Islet of Langerhans (tissue), 1 donor: ENCODE results near the gene COPZ2.

Source experiments
- FAIRE-seq: peaks from one replicate; lab custom pipeline; 2011; peaks lifted over from hg19 to GRCh38; lab: Jason Lieb, UNC

Gene COPZ2

DNA sequence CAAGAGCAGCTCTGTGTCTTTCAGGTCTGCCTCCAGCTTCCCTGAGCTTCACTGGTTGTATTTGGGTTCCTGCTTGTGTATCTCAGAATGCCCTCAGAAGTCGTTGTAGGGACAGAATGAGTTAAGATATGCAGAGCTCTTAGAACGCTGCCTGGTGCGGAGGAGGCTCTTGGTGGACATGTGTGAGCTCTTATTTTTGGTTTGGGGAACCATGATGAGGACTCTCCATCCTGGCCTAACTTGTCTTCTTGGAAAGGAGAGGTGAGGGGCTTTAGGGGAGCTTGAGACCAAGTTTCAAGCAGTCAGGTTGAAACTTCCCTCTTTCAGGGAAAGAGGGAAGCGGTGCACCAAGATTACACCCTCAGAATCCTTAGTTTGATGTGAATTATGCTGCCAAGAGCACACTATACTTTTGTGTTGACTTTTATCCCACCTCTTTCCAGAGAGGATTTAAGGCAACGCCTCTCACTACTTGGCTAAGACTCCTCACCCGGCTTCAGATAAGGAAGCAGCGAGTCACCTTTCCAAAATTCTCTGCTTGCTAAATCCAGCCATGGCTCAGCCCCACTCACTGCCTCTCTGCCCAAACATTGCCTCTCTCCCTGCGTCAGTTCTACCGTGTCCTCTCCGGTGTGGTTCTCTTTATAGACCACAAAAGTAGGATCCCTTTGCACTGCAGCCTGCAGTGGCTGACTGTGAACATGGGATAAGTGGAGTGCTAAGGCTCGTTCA, 53.9 kb downstream of the COPZ2 start:
- FAIRE-seq, result no peak

DNA sequence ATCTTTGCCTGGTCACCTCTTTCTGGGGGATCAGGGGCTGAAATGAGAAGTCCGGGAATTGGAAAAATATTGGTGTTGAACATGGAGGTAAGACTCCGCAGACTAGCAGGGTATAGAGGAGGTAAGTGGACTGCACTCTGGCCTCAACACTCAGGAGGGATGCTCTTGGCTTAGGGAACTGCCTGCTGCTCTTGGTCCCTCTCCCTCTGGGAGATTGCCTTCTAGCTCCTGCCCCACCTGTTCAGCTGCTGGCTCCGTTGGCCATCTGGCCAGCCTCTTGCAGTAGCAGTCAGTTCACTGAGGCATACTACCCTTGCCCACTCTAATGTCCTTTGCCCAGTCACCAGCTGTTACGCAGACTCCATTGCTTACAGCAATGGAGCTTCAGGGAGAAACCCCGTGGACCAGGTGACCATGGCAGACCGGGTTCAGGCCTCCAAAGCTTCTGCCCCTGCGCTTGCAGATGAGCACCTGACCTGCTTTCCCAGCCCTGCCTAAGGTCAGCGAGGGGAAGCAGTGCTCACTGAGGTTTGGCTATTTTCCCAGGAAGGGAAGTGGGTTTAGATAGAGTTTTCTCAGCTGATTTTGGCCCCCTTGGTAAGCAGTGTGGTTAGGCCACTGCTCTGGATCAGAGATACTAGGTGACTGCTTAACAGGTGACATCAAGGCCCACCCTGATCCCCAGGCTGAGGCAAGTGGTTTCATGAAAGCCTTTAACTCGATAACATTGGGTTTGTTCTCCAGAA, 54.8 kb downstream of the COPZ2 start:
- FAIRE-seq, result no peak

DNA sequence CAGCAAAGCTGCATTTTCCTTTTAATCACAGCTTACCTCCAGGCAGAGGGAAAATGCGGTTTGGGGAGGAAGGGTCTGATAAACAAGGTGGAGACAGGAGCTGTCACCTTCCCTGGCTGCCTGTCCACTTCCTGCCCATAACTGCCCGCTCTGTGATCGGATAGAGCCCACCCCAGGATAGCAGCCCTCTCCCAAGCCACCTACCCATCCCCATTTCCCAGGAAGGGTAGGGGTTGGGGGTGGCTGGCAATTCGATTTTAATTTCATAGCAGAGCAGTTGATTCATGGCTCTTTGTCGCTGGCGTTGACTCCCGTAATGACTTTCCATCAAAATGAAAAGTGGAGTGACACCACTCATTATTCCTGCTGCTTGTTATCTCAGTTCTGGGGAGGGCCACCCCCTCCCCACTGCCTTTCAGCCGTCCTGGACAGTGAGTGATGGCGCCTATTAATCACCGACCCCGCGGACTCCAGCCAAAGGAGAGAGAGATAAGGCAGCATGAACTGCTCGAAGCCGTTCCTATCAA, 55.4 kb downstream of the COPZ2 start:
- no peak for FAIRE-seq

DNA sequence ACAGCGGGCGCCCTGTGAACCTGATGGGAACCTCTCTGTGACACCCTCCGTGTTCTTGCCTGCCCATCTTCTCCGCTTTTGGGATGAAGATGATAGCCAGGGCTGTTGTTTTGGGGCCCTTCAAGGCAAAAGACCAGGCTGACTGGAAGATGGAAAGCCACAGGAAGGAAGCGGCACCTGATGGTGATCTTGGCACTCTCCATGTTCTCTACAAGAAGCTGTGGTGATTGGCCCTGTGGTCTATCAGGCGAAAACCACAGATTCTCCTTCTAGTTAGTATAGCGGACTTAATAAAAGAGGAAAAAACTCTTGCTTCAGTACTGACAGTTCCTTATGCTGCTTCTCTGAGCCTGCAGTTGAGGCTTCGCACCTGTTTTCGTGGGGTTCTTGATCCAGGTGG, 56.1 kb downstream of the COPZ2 start:
- no peak for FAIRE-seq

DNA sequence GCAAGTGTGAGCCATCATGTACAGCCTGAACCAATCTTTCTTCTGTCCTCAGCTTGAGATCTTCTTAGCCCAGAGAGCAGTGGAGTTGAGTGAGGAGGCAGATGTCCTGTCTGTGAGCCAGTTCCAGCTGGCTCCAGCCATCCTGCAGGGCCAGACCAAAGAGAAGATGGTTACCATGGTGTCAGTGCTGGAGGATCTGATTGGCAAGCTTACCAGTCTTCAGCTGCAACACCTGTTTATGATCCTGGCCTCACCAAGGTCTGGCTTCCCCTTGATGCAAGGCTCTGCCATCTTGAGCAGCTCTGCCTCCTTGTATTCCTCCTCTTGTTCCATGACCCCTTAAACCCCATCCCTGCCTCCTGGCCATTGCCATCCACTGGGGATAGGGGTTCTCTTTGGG, 57.1 kb downstream of the COPZ2 start:
- no peak for FAIRE-seq

DNA sequence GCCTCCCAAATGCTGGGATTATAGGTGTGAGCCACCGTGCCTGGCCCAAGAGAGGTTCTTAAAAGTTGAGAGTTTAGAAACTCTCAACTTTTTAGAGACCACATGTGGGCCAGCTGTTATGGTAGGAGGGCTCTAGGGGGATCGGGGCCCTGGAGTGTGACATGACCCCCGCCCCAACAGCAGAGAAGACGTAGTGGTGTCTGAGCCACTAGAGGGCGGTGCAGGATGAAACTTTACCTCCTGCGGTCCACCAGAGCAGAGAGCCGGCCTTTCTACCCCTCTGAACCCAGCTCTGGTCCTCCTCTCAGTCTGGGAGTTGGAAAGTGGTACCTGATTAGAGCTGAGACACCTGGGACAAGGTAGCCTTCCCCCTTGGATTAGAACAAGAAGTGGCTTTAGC, 59.3 kb downstream of the COPZ2 start:
- FAIRE-seq, result no peak
